Right lobe of liver (tissue), 4 donors: ENCODE data around the gene CDCA7L.

Experiments used
- CTCF ChIP-seq, 4 donors: fragments of 200-600 bp in 3 of 4; fragments of 450-650 bp in 1 of 4; IDR thresholded peaks; one replicate each; pipeline versions ENCODE4 v1.5.1 to v1.8.0; 2016 to 2022; ENCODE audit warnings: antibody characterized with exemption in 4 of 4, mild to moderate bottlenecking in 2 of 4
- POLR2A ChIP-seq: fragments of 450-650 bp; IDR thresholded peaks from one replicate; pipeline ENCODE4 v1.6.1; 2017; ENCODE audit warnings: antibody characterized with exemption, mild to moderate bottlenecking
- donor health status: DM: no; HTN: no; CAD: no.
- donor health status: DM: no; HTN: no; CAD: no.
- donor health status: DM: no; HTN: yes; CAD: no.

- no peak for TF ChIP-seq CTCF (IDR thresholded peaks at IDR 0.05)
- no peak for TF ChIP-seq POLR2A
Observed at GRCh38 chr7:21883069-21883468, 62.6 kb downstream of the CDCA7L start.
